Measurements from ENCODE around the gene INPP4A. TPM values are rescaled to one million over a fixed set of nuclear protein-coding genes. Genes with fewer than 3 reads are reported as not detected.

Gene INPP4A
- total RNA-seq, 2 donors from 2014 or later, result 12.9 to 49.8 TPM

GRCh38 chr2:98535971-98536677 is 91.5 kb downstream of the INPP4A start:
- no peak overlapping the region for H3K27ac ChIP-seq
- H3K9me3 ChIP-seq, result no peaks in the 10 kb centered on the region
- peaks cover 0 to 11% of the 10 kb centered on the region in 2 donors for H3K36me3 ChIP-seq
- H3K4me3 ChIP-seq, result no peak overlapping the region
- no peaks in the 10 kb centered on the region for H3K4me1 ChIP-seq (replicated peaks)
- TF ChIP-seq CTCF (IDR thresholded peaks at IDR 0.05), result no peak
- TF ChIP-seq POLR2A (IDR thresholded peaks at IDR 0.05), result no peak
- TF ChIP-seq POLR2AphosphoS5 (IDR thresholded peaks at IDR 0.05), result no peak
- intact Hi-C loops (cut with DNase I), result no loop called here
- DNase-seq (ENCODE audit: low spot score), result no peak
- H3K27me3 ChIP-seq (replicated peaks; ENCODE audit: insufficient read depth), result no peaks in the 10 kb centered on the region
- 92% methylated on average over 6 of the region's 6 CpGs for WGBS

- H3K4me3 ChIP-seq, result no peak overlapping the region
- no peak for DNase-seq (ENCODE audit: low spot score)
- intact Hi-C loops (cut with DNase I), result no loop called here
- no peaks in the 10 kb centered on the region for H3K27me3 ChIP-seq (replicated peaks; ENCODE audit: insufficient read depth)
- H3K4me1 ChIP-seq (replicated peaks), result no peaks in the 10 kb centered on the region
- H3K27ac ChIP-seq, result no peak overlapping the region
- no peaks in the 10 kb centered on the region for H3K9me3 ChIP-seq
- H3K36me3 ChIP-seq, result peaks cover 0 to 11% of the 10 kb centered on the region in 2 donors
- 91% methylated on average over 14 of the region's 14 CpGs for WGBS
- no peak for TF ChIP-seq CTCF (IDR thresholded peaks at IDR 0.05)
- TF ChIP-seq POLR2A (IDR thresholded peaks at IDR 0.05), result no peak
- TF ChIP-seq POLR2AphosphoS5 (IDR thresholded peaks at IDR 0.05), result no peak
Measured at GRCh38 chr2:98537390-98538126, 92.9 kb downstream of the INPP4A start.

- Histone ChIP-seq H3K27me3 (replicated peaks; ENCODE audit: insufficient read depth) (no peaks in the 10 kb centered on the region), H3K36me3 (peaks cover 0 to 11% of the 10 kb centered on the region in 2 donors), H3K27ac (no peak overlapping the region), H3K9me3 (no peaks in the 10 kb centered on the region), H3K4me1 (replicated peaks) (no peaks in the 10 kb centered on the region), H3K4me3 (no peak overlapping the region)
- intact Hi-C loops (cut with DNase I), result no loop called here
- TF ChIP-seq POLR2AphosphoS5 (IDR thresholded peaks at IDR 0.05) (no peak), POLR2A (IDR thresholded peaks at IDR 0.05) (no peak), CTCF (IDR thresholded peaks at IDR 0.05) (no peak)
- WGBS, result 95% methylated on average over 11 of the region's 11 CpGs
- DNase-seq (ENCODE audit: low spot score), result no peak
Measured at GRCh38 chr2:98538280-98539041, 93.8 kb downstream of the INPP4A start.

- H3K9me3 ChIP-seq, result no peaks in the 10 kb centered on the region
- TF ChIP-seq POLR2A (IDR thresholded peaks at IDR 0.05) (no peak), CTCF (IDR thresholded peaks at IDR 0.05) (no peak), POLR2AphosphoS5 (IDR thresholded peaks at IDR 0.05) (no peak)
- 97% methylated on average over 13 of the region's 13 CpGs for WGBS
- peaks cover 0 to 11% of the 10 kb centered on the region in 2 donors for H3K36me3 ChIP-seq
- no peaks in the 10 kb centered on the region for H3K27me3 ChIP-seq (replicated peaks; ENCODE audit: insufficient read depth)
- H3K4me3 ChIP-seq, result no peak overlapping the region
- no peaks in the 10 kb centered on the region for H3K4me1 ChIP-seq (replicated peaks)
- no peak for DNase-seq (ENCODE audit: low spot score)
- intact Hi-C loops (cut with DNase I), result no loop called here
- H3K27ac ChIP-seq, result no peak overlapping the region
Measured at GRCh38 chr2:98539056-98539735, 94.5 kb downstream of the INPP4A start.
